ENCODE data around the gene OSMR. TPM values are rescaled to one million over a fixed set of nuclear protein-coding genes. Genes with fewer than 3 reads are reported as not detected.

OSMR gene
- total RNA-seq, 2 donors from 2014 or later = 1.3 to 4.4 TPM

GRCh38 chr5:38941912-38942311 is 96.1 kb downstream of the OSMR start:
- WGBS, 2 experiments (ENCODE audit: insufficient coverage in 1 of 2, insufficient read length in 1 of 2) = 100% methylated on average over 2 of the region's 2 CpGs; no CpG with 5 or more reads in 1 of the 2 experiments
- Histone ChIP-seq H3K27me3 (ENCODE audit: control insufficient read depth, insufficient read depth, low read length, poor library complexity, severe bottlenecking) (no peaks in the 10 kb centered on the region), H3K27ac (ENCODE audit: low read depth, low read length) (no peak overlapping the region), H3K36me3 (ENCODE audit: control insufficient read depth, insufficient read depth, low read length) (peaks cover 49% of the 10 kb centered on the region), H3K9ac (ENCODE audit: extremely low read depth, low read length, poor library complexity, severe bottlenecking) (no peak overlapping the region), H3K9me3 (ENCODE audit: control insufficient read depth, low read length) (no peaks in the 10 kb centered on the region), H3K4me1 (ENCODE audit: control insufficient read depth, insufficient read depth, low read length) (no peaks in the 10 kb centered on the region), H3K4me3 (ENCODE audit: low read length) (no peak overlapping the region)
- H3K4me3 Mint-ChIP-seq = no peak overlapping the region
- H3K27ac Mint-ChIP-seq = no peak overlapping the region
- peaks cover 23% of the 10 kb centered on the region for H3K36me3 Mint-ChIP-seq (ENCODE audit: low read depth)
- H3K4me1 Mint-ChIP-seq = peaks cover 8% of the 10 kb centered on the region
- no peak for TF ChIP-seq CTCF (conservative IDR thresholded peaks at IDR 0.05)
- no peaks in the 10 kb centered on the region for H3K9me3 Mint-ChIP-seq
- no peaks in the 10 kb centered on the region for H3K27me3 Mint-ChIP-seq (ENCODE audit: insufficient read depth)
- DNase-seq = no peak

DNA sequence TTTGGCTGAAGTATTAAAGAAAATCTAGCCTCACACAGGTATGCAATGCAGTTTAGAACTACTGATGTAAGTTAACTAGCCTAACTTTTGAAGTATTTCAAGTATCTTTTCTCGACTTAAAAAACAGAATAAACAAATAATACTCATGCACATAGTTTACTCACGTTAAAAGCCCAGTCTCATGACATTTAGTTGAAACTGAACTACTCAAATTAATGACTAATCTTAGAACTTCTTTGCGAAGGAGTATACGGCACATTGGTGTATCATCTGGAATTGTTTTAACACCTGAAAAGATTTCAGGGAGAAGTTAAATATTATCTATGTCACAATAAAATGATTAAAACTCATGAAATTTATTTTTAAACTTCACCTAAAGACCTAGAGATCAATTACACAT is 98.5 kb downstream of the OSMR start:
- Mint-ChIP-seq H3K27me3 (ENCODE audit: insufficient read depth) (no peaks in the 10 kb centered on the region), H3K4me3 (no peak overlapping the region), H3K27ac (no peak overlapping the region), H3K9me3 (no peaks in the 10 kb centered on the region), H3K4me1 (no peaks in the 10 kb centered on the region), H3K36me3 (ENCODE audit: low read depth) (peaks cover 28% of the 10 kb centered on the region)
- Histone ChIP-seq H3K9ac (ENCODE audit: extremely low read depth, low read length, poor library complexity, severe bottlenecking) (no peak overlapping the region), H3K4me1 (ENCODE audit: control insufficient read depth, insufficient read depth, low read length) (no peaks in the 10 kb centered on the region), H3K36me3 (ENCODE audit: control insufficient read depth, insufficient read depth, low read length) (peaks cover 63% of the 10 kb centered on the region), H3K27ac (ENCODE audit: low read depth, low read length) (no peak overlapping the region), H3K9me3 (ENCODE audit: control insufficient read depth, low read length) (no peaks in the 10 kb centered on the region), H3K4me3 (ENCODE audit: low read length) (no peak overlapping the region), H3K27me3 (ENCODE audit: control insufficient read depth, insufficient read depth, low read length, poor library complexity, severe bottlenecking) (no peaks in the 10 kb centered on the region)
- 83 to 93% methylated on average over 2 to 4 of the region's 4 CpGs for WGBS, 2 experiments (ENCODE audit: insufficient coverage in 1 of 2, insufficient read length in 1 of 2)
- no peak for DNase-seq
- no peak for TF ChIP-seq CTCF (conservative IDR thresholded peaks at IDR 0.05)

GRCh38 chr5:38948501-38948900 is 102.7 kb downstream of the OSMR start:
- H3K4me3 ChIP-seq (ENCODE audit: low read length) = no peak overlapping the region
- no peaks in the 10 kb centered on the region for H3K4me1 ChIP-seq (ENCODE audit: control insufficient read depth, insufficient read depth, low read length)
- peaks cover 78% of the 10 kb centered on the region for H3K36me3 ChIP-seq (ENCODE audit: control insufficient read depth, insufficient read depth, low read length)
- Mint-ChIP-seq H3K4me3 (no peak overlapping the region), H3K4me1 (no peaks in the 10 kb centered on the region), H3K27ac (no peak overlapping the region), H3K27me3 (ENCODE audit: insufficient read depth) (no peaks in the 10 kb centered on the region), H3K36me3 (ENCODE audit: low read depth) (peaks cover 36% of the 10 kb centered on the region), H3K9me3 (no peaks in the 10 kb centered on the region)
- H3K27me3 ChIP-seq (ENCODE audit: control insufficient read depth, insufficient read depth, low read length, poor library complexity, severe bottlenecking) = no peaks in the 10 kb centered on the region
- DNase-seq = no peak
- H3K9ac ChIP-seq (ENCODE audit: extremely low read depth, low read length, poor library complexity, severe bottlenecking) = no peak overlapping the region
- H3K9me3 ChIP-seq (ENCODE audit: control insufficient read depth, low read length) = no peaks in the 10 kb centered on the region
- no peak for TF ChIP-seq CTCF (conservative IDR thresholded peaks at IDR 0.05)
- H3K27ac ChIP-seq (ENCODE audit: low read depth, low read length) = no peak overlapping the region
